Left hindlimb (tissue), 1 donor: ENCODE measurements around the gene SPON2.
"Not testable (repeated sequence)": the region's sequence is repeated elsewhere in the genome, so short reads cannot be mapped to it uniquely, and the experiment has no call there.

Source experiments
- DNase-seq: peaks from one replicate; pipeline ENCODE4 v3.0.0-alpha.2; 2018

The SPON2 gene

DNA sequence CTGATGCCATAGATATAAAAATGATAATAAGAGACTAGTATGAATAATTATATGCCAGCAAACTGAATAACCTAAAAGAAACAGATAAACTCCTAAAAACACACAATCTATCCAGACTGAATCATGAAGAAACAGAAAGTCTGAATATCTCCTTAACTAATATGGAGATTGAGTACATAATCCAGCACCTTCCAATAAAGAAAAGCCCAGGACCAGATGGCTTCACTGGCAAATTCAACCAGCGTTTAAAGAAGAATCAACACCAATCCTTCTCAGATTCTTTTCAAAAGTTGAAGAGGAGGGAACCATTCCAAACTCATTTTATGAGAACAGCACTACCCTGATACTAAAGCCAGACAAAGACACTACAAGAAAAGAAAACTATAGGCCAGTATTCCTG is 32.5 kb downstream of the SPON2 start:
- DNase-seq, result no peak

DNA sequence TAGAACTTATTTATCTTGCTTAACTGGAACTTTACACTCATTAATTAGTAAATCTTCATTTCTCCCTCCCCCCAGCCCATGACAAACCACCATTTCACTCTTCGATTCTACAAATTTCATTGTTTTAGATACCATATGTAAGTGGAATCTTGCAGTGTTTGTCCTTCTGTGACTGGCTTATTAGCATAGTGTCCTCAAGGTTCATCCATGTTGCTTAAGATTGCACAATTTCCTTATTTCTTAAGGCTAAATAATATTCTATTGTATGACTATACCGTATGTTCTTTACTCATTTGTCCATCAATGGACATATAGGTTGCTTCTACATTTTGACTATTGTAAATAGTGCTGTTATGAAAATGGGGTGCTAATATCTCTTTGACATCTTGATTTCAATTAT is 34.5 kb downstream of the SPON2 start:
- DNase-seq, result no peak

DNA sequence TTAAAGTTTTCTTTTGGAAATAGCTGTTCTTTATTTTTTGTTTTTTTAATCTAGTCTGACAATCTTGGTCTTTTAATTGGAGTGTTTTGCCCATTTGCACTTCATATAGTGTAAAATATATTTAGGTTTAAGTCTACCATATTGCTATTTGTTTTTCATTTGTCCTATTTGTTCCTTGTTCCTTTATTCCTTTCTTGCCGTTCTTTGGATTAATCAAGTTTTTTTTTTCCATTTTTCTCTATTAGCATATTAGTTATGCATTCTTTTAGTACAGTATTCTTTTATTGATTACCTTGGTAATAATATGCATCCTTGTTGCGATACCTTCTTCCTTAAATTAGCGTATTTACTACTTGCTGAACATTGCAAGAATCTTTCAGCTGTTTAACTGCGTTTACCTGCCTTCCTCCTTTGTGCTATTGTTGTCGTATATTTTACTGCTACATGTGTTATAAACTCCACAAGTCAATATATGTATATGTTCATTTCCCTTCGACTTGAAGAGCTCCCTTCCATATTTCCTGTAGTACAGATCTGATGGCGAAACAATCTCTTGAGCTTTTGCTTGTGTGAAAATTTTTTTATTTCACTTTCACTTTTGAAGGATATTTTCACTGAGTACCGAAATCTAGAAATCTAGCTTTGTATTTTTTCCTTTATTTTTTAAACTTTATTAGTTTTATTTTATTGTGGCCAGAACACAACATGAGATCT is 35.2 kb downstream of the SPON2 start:
- no peak for DNase-seq

DNA sequence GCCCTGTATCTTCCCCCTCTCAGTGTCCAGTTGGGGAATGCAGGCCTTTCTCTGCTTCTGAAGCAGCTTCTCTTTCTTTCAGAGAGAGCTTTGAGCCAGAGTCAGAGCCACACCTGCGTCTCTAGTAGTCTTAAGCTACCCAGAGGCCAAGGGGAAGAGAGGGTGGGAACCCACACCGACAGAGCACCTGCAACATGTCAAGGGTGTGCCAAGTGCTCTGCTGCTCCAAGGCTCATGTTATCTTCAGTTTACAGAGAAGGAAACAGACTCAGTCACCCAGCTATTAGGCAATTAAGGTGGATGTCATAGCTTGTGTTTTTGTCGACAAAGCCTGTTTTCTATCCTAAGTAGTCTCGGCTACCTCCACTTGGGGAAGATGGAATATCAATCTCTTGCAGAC is 36.3 kb downstream of the SPON2 start:
- no peak for DNase-seq

DNA sequence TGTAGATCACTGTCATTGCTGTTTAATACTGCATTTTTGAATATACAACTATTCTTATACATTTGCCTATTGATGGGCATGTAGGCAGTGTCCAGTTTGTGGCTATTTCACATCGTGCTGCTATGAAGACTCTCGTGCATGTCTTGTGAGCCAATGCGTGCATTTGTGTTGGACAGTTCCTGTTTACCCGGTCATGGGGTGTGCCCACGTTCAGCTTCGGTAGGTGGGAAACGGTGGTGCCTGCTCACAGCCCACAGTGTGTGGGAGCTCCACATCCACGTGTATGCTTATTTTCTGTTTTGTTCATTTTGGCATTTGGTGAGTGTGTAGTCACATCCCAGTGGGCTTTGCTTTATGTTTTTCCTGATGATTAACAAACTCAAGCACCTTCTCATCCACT is 39.4 kb downstream of the SPON2 start:
- no peak for DNase-seq

DNA sequence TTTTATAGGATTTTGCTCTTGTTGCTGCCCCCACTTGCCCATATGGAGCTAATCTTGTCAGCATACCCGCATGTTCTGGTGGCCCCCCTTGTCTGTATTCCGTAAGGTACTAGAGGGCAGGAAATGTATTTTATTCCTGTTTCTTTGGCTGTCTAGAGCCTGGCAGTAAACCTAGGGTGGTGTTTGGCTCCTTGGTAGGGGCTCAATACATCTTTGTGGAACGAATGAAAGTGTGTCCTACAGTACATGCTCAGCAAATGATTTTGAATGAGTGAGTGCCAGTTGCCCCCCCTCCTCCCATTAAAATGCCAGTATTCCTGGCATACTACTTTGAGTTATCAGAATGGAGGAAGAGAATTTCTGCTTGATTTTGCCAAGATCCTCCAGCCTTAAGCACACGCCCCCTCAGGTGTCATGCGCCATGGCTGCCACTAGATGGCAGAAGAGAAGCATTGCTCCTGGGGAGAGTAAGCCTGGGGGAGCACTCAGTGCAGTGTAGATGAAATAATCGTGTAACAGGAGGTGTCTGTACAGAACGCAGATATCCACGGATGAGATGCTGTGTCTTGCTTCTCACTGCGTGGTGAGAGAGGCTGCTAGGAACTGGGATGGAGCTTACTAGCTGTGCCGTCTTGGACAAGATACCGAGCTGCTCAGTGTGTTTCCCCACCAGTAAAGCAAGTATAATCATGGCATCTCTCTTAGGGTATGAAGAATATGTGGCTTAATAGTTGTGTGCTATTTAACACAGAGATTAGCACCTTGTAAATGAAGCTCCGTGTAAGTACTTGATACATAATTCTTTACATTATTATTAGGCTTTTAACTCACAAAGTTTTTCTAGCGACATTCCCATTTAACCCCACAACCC is 41.8 kb downstream of the SPON2 start:
- peak; percentile 84 for DNase-seq

DNA sequence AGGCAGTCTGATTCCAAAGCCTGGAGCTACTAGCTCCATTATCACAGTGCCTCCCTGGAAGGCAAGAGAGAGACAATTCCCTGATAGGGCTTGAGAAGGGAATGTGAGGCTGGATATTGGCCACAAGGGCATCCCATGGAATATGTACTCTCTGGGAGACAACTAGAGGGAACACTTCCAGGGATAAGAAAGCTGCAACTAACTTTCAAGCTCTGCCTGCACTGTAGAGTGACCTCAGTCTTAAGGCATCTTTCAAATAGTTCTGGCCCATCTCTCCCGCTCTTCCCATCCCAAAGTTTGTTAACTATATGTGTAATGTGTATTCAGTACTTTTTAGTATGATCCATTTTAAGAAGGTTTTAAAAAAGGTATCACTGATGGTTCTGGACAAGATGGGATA is 45.9 kb downstream of the SPON2 start:
- no peak for DNase-seq

DNA sequence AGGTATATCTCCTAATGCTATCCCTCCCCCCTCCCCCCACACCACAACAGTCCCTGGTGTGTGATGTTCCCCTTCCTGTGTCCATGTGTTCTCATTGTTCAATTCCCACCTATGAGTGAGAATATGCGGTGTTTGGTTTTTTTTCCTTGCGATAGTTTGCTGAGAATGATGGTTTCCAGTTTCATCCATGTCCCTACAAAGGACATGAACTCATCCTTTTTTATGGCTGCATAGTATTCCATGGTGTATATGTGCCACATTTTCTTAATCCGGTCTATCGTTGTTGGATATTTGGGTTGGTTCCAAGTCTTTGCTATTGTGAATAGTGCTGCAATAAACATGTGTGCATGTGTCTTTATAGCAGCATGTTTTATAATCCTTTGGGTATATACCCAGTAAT is 46.9 kb downstream of the SPON2 start:
- not testable (repeated sequence) for DNase-seq

DNA sequence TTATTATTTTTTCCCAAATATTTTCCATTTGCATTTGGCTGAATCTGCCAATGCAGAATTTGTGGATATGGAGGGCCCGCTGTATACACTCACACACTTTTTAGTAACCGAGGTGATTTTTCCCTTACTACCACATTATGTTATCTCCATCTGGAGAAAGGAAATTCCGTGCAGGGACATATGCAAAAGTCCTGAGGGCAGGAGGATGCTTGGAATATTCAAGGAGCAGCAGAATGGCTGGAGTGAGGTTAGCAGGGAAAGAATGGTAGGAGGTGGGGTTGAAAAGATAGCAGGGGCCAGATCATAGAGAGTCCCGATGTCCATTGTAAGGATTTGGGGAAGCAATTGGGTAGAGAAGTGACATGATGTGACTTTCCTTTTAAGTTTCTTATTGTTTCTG is 47.6 kb downstream of the SPON2 start:
- no peak for DNase-seq

DNA sequence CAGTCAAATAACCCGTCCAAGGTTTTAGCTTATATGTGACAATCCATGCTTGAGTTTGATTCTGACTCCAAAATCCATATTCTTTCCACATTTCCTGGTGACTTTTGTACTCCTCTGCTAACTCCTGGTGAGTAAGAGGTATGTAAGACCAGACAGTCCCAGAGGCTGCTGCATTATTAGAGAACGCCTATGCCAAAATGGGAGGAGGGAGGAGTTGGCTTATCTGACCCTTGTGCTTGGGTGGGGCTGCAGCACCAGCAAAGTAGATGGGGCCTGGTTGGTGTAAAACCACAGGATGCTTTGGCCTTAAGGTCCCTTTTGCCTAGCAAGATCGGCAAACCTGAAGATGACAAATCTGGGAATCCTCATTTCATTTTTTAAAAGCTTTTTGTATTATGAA is 49.9 kb downstream of the SPON2 start:
- no peak for DNase-seq
